Measurements from ENCODE around the gene GREM1. TPM values are rescaled to one million over a fixed set of nuclear protein-coding genes. Genes with fewer than 3 reads are reported as not detected.

Gene GREM1
- total RNA-seq, 6 donors from 2014 or later: under 0.01 to 3.9 (median 0.97) TPM; not detected in 2

- Histone ChIP-seq H3K36me3 (no peaks in the 10 kb centered on the region), H3K4me3 (no peak overlapping the region), H3K27ac (no peak overlapping the region), H3K9me3 (no peaks in the 10 kb centered on the region), H3K4me1 (no peaks in the 10 kb centered on the region), H3K27me3 (no peaks in the 10 kb centered on the region)
- TF ChIP-seq POLR2AphosphoS5 (IDR thresholded peaks at IDR 0.05) (no peak), POLR2A (IDR thresholded peaks at IDR 0.05) (no peak), EP300 (IDR thresholded peaks at IDR 0.05) (no peak)
- TF ChIP-seq, protein P1, sequence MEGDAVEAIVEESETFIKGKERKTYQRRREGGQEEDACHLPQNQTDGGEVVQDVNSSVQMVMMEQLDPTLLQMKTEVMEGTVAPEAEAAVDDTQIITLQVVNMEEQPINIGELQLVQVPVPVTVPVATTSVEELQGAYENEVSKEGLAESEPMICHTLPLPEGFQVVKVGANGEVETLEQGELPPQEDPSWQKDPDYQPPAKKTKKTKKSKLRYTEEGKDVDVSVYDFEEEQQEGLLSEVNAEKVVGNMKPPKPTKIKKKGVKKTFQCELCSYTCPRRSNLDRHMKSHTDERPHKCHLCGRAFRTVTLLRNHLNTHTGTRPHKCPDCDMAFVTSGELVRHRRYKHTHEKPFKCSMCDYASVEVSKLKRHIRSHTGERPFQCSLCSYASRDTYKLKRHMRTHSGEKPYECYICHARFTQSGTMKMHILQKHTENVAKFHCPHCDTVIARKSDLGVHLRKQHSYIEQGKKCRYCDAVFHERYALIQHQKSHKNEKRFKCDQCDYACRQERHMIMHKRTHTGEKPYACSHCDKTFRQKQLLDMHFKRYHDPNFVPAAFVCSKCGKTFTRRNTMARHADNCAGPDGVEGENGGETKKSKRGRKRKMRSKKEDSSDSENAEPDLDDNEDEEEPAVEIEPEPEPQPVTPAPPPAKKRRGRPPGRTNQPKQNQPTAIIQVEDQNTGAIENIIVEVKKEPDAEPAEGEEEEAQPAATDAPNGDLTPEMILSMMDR (IDR thresholded peaks at IDR 0.05): no peak
- DNase-seq (no peak), ATAC-seq (ENCODE audit: low FRiP score in 2 of 2) (no peak)
- 91 to 92% methylated on average over 2 of the region's 2 CpGs for WGBS, 2 donors
These were observed 25.5 kb upstream of the GREM1 start for GRCh38 chr15:32692286-32692685.

DNA sequence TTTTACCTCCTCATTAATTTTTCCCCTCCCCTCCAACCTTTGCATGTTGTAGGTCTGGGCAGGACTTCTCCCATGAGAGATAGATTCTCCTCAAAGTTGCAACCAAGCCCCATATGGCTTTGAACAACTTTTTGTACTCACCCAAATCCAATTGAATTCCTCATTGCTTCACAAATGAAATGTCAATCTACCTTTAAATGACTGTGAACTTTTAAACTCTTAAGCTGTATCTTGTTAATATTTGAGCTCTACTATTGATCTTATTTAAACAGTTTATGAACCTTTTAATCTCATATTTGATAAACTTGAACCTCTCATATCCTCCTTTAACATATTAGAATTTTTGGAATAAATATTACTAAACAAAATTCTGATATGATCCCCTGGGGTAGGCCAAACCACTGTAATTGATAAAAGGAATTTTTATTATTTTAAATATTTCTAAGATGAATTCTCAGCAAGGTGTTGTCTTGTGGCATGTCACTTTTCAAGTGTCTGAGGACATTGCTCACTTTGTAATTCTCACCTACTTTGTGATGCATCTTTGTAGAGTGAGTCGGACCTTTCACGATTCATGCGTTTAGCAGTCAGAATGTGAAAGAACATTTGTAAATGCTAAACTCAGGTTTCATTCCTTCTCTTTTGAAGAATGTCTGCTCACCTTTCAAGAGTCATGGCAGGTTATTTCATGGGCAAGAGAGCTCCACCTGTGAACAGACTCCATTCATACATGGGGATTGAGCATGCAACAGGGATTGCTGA lies 23.4 kb upstream of the GREM1 start:
- H3K27me3 ChIP-seq: no peaks in the 10 kb centered on the region
- no peak overlapping the region for H3K27ac ChIP-seq

GRCh38 chr15:32698773-32699390 lies 18.9 kb upstream of the GREM1 start:
- Histone ChIP-seq H3K4me3 (no peak overlapping the region), H3K4me1 (no peaks in the 10 kb centered on the region), H3K27me3 (no peaks in the 10 kb centered on the region), H3K36me3 (no peaks in the 10 kb centered on the region), H3K9me3 (no peaks in the 10 kb centered on the region), H3K27ac (no peak overlapping the region)
- 75 to 83% methylated on average over 4 to 5 of the region's 5 CpGs for WGBS, 2 donors
- TF ChIP-seq EP300 (IDR thresholded peaks at IDR 0.05) (no peak), POLR2AphosphoS5 (IDR thresholded peaks at IDR 0.05) (no peak), POLR2A (IDR thresholded peaks at IDR 0.05) (no peak)
- TF ChIP-seq, protein P1 (IDR thresholded peaks at IDR 0.05): no peak
- no peak for ATAC-seq (ENCODE audit: low FRiP score in 2 of 2)
- DNase-seq: no peak

More for the DNA sequence above, 23.4 kb upstream of the GREM1 start:
- Histone ChIP-seq H3K36me3 (no peaks in the 10 kb centered on the region), H3K9me3 (no peaks in the 10 kb centered on the region), H3K4me3 (no peak overlapping the region), H3K4me1 (no peaks in the 10 kb centered on the region)
- no peak for DNase-seq
- ATAC-seq (ENCODE audit: low FRiP score in 2 of 2): no peak
- TF ChIP-seq, protein P1 (IDR thresholded peaks at IDR 0.05): no peak
- TF ChIP-seq EP300 (IDR thresholded peaks at IDR 0.05) (no peak), POLR2AphosphoS5 (IDR thresholded peaks at IDR 0.05) (no peak), POLR2A (IDR thresholded peaks at IDR 0.05) (no peak)
- 92 to 97% methylated on average over 3 of the region's 3 CpGs for WGBS, 2 donors

GRCh38 chr15:32700501-32701150 lies 17.2 kb upstream of the GREM1 start:
- 86 to 89% methylated on average over 14 of the region's 14 CpGs for WGBS, 2 donors
- no peaks in the 10 kb centered on the region for H3K9me3 ChIP-seq
- no peak overlapping the region for H3K4me3 ChIP-seq
- H3K36me3 ChIP-seq: no peaks in the 10 kb centered on the region
- TF ChIP-seq EP300 (IDR thresholded peaks at IDR 0.05): no peak
- TF ChIP-seq POLR2AphosphoS5 (IDR thresholded peaks at IDR 0.05): no peak
- no peak for TF ChIP-seq POLR2A (IDR thresholded peaks at IDR 0.05)
- TF ChIP-seq, protein P1 (IDR thresholded peaks at IDR 0.05): no peak
- no peaks in the 10 kb centered on the region for H3K4me1 ChIP-seq
- H3K27me3 ChIP-seq: no peaks in the 10 kb centered on the region
- ATAC-seq (ENCODE audit: low FRiP score in 2 of 2) (no peak), DNase-seq (no peak)
- H3K27ac ChIP-seq: no peak overlapping the region

All from upper lobe of left lung (tissue), 6 donors.